GM12891 (cell line): Measurements from ENCODE around the gene COLEC11.

Experiments
- PAX5 ChIP-seq: IDR thresholded peaks from 2 replicates; pipeline ENCODE4 v1.6.1; 2011; ENCODE audit warnings: low read length, moderate library complexity, mild to moderate bottlenecking; ENCODE audit not compliant: insufficient read depth, severe bottlenecking
- POLR2A ChIP-seq: IDR thresholded peaks from 2 replicates; pipeline ENCODE4 v1.6.1; 2011; ENCODE audit warnings: low read depth, low read length, control low read depth
- POLR2AphosphoS5 ChIP-seq: IDR thresholded peaks from 2 replicates; pipeline ENCODE4 v1.6.1; 2011; ENCODE audit warnings: low read depth, low read length, control low read depth
- POU2F2 ChIP-seq: IDR thresholded peaks from 2 replicates; pipeline ENCODE4 v1.6.1; 2011; ENCODE audit warnings: low read depth, mild to moderate bottlenecking, control low read depth, low read length, moderate library complexity
- SPI1 ChIP-seq: IDR thresholded peaks from 2 replicates; pipeline ENCODE4 v1.6.1; 2011; ENCODE audit warnings: low read depth, low read length, control low read depth
- TAF1 ChIP-seq: IDR thresholded peaks from 2 replicates; pipeline ENCODE4 v1.6.1; 2011; ENCODE audit warnings: low read depth, low read length, control low read depth

GRCh38 chr2:3584076-3584475 is 10.8 kb upstream of the COLEC11 start:
- TF ChIP-seq POLR2AphosphoS5 (no peak), POLR2A (no peak), TAF1 (no peak), SPI1 (no peak), PAX5 (no peak), POU2F2 (no peak)
